ENCODE results near the gene DIO3.

- no peak for TF ChIP-seq CTCF (IDR thresholded peaks at IDR 0.05)
- no peak for TF ChIP-seq POLR2A (IDR thresholded peaks at IDR 0.05)
Observed at GRCh38 chr14:101549154-101549553, 12.1 kb upstream of the DIO3 start.
